Trophoblast cell (in vitro differentiated cells and primary cell): ENCODE measurements around the gene CELF4.

ENCODE experiments used
- DNase-seq, 2 donors: peaks; one replicate each; pipeline ENCODE4 v3.0.0-alpha.2; 2016
- H2AFZ ChIP-seq: 2 replicates; pipeline ENCODE4 v1.6.1; 2013; ENCODE audit warnings: low read length, moderate library complexity, mild to moderate bottlenecking; ENCODE audit not compliant: insufficient read depth, poor library complexity
- H2AK5ac ChIP-seq: 2 replicates; pipeline ENCODE4 v1.6.1; 2013; ENCODE audit warnings: mild to moderate bottlenecking, low read length
- H2BK120ac ChIP-seq: 2 replicates; pipeline ENCODE4 v1.6.1; 2013; ENCODE audit warnings: low read length, mild to moderate bottlenecking, moderate library complexity; ENCODE audit not compliant: insufficient read depth, poor library complexity
- H2BK12ac ChIP-seq: 2 replicates; pipeline ENCODE4 v1.6.1; 2013; ENCODE audit warnings: mild to moderate bottlenecking, low read length, moderate library complexity
- H2BK5ac ChIP-seq: 2 replicates; pipeline ENCODE4 v1.6.1; 2013; ENCODE audit warnings: low read length, low read depth, moderate library complexity, mild to moderate bottlenecking; ENCODE audit not compliant: poor library complexity
- H3K14ac ChIP-seq: 2 replicates; pipeline ENCODE4 v1.6.1; 2013; ENCODE audit warnings: mild to moderate bottlenecking, low read length
- H3K18ac ChIP-seq: 2 replicates; pipeline ENCODE4 v1.6.1; 2013; ENCODE audit warnings: mild to moderate bottlenecking, low read length
- H3K23ac ChIP-seq: 2 replicates; pipeline ENCODE4 v1.6.1; 2013; ENCODE audit warnings: low read length
- H3K27ac ChIP-seq: 2 replicates; pipeline ENCODE4 v1.5.1; 2013; ENCODE audit warnings: low read depth, mild to moderate bottlenecking, inconsistent platforms, low read length, moderate library complexity
- H3K27me3 ChIP-seq: 2 replicates; pipeline ENCODE4 v1.6.1; 2013; ENCODE audit warnings: inconsistent platforms, mild to moderate bottlenecking, low read length, moderate library complexity; ENCODE audit not compliant: insufficient read depth
- H3K36me3 ChIP-seq, 2 experiments: 1 replicate in 1 of 2; 2 replicates in 1 of 2; pipeline ENCODE4 v1.6.1; 2013; ENCODE audit warnings: low read length in 2 of 2, mild to moderate bottlenecking in 2 of 2, moderate library complexity in 1 of 2; ENCODE audit not compliant: insufficient read depth in 2 of 2, control insufficient read depth in 1 of 2
- H3K4ac ChIP-seq: 2 replicates; pipeline ENCODE4 v1.6.1; 2013; ENCODE audit warnings: low read depth, mild to moderate bottlenecking, low read length, moderate library complexity
- H3K4me1 ChIP-seq, 2 experiments: 1 replicate in 1 of 2; 2 replicates in 1 of 2; pipeline ENCODE4 v1.6.1; 2013; ENCODE audit warnings: low read length in 2 of 2, mild to moderate bottlenecking in 2 of 2, moderate library complexity in 1 of 2; ENCODE audit not compliant: insufficient read depth in 2 of 2, control insufficient read depth in 1 of 2
- H3K4me2 ChIP-seq: 2 replicates; pipeline ENCODE4 v1.6.1; 2013; ENCODE audit warnings: inconsistent platforms, mild to moderate bottlenecking, low read length, moderate library complexity
- H3K4me3 ChIP-seq: 2 replicates; pipeline ENCODE4 v1.5.1; 2013; ENCODE audit warnings: mild to moderate bottlenecking, low read depth, low read length, inconsistent platforms
- H3K79me1 ChIP-seq: one replicate; pipeline ENCODE4 v1.6.1; 2013; ENCODE audit warnings: low read length
- H3K79me2 ChIP-seq: 2 replicates; pipeline ENCODE4 v1.6.1; 2013; ENCODE audit warnings: low read length, mild to moderate bottlenecking; ENCODE audit not compliant: control insufficient read depth, insufficient read depth, poor library complexity
- H3K9ac ChIP-seq: 2 replicates; pipeline ENCODE4 v1.6.1; 2013; ENCODE audit warnings: mild to moderate bottlenecking, low read length
- H3K9me3 ChIP-seq: 2 replicates; pipeline ENCODE4 v1.6.1; 2013; ENCODE audit warnings: low read depth, mild to moderate bottlenecking, control low read depth, inconsistent platforms, low read length; ENCODE audit not compliant: insufficient read depth
- H4K12ac ChIP-seq: 2 replicates; pipeline ENCODE4 v1.6.1; 2013; ENCODE audit warnings: low read depth, mild to moderate bottlenecking, low read length, moderate library complexity
- H4K8ac ChIP-seq: 2 replicates; pipeline ENCODE4 v1.6.1; 2013; ENCODE audit warnings: low read depth, mild to moderate bottlenecking, low read length, moderate library complexity
- H4K91ac ChIP-seq: one replicate; pipeline ENCODE4 v1.6.1; 2013; ENCODE audit warnings: low read depth, mild to moderate bottlenecking, low read length, moderate library complexity
- WGBS: extraction: QIAGEN DNeasy Blood & Tissue Kit; methylation state at CpG from one replicate; pipeline ENCODE4 v1.1.7; 2013; ENCODE audit warnings: missing lambda C conversion rate; ENCODE audit not compliant: insufficient read length, insufficient coverage; ENCODE audit errors: extremely low coverage; 5-methylcytosine and 5-hydroxymethylcytosine counted together

The CELF4 gene

GRCh38 chr18:37398248-37398920 is 167.2 kb downstream of the CELF4 start:
- Histone ChIP-seq H3K9ac (no peak overlapping the region), H2BK5ac (no peak overlapping the region), H3K18ac (no peak overlapping the region), H3K27me3 (peaks cover 7% of the 10 kb centered on the region), H3K27ac (no peak overlapping the region), H3K4ac (no peak overlapping the region), H3K23ac (no peak overlapping the region), H3K4me3 (no peak overlapping the region), H4K12ac (no peak overlapping the region), H3K79me2 (no peaks in the 10 kb centered on the region), H4K8ac (no peak overlapping the region), H3K4me1 (peaks cover 4 to 23% of the 10 kb centered on the region in 2 experiments), H4K91ac (no peak overlapping the region), H3K36me3 (no peaks in the 10 kb centered on the region), H3K4me2 (no peak overlapping the region), H2BK120ac (no peak overlapping the region), H2BK12ac (no peak overlapping the region), H3K14ac (no peak overlapping the region), H2AFZ (no peak overlapping the region), H3K9me3 (peaks cover 9% of the 10 kb centered on the region), H2AK5ac (no peak overlapping the region), H3K79me1 (peaks cover 1% of the 10 kb centered on the region)
- no CpG with 5 or more reads among the region's 14 CpGs for WGBS
- no peak for DNase-seq

GRCh38 chr18:37397814-37398213 is 167.8 kb downstream of the CELF4 start:
- Histone ChIP-seq H2AFZ (no peak overlapping the region), H3K79me1 (peaks cover 1% of the 10 kb centered on the region), H3K27ac (no peak overlapping the region), H3K4me1 (peaks cover 3 to 18% of the 10 kb centered on the region in 2 experiments), H4K8ac (no peak overlapping the region), H4K91ac (no peak overlapping the region), H3K9me3 (peaks cover 8% of the 10 kb centered on the region), H2BK12ac (no peak overlapping the region), H3K4ac (no peak overlapping the region), H3K4me2 (no peak overlapping the region), H3K23ac (no peak overlapping the region), H2AK5ac (no peak overlapping the region), H3K27me3 (peaks cover 13% of the 10 kb centered on the region), H3K79me2 (no peaks in the 10 kb centered on the region), H4K12ac (no peak overlapping the region), H2BK120ac (no peak overlapping the region), H2BK5ac (no peak overlapping the region), H3K4me3 (no peak overlapping the region), H3K14ac (no peak overlapping the region), H3K36me3 (no peaks in the 10 kb centered on the region), H3K18ac (no peak overlapping the region), H3K9ac (no peak overlapping the region)
- WGBS = no CpG with 5 or more reads among the region's 6 CpGs
- no peak for DNase-seq

- H3K27me3 ChIP-seq = peaks cover 15% of the 10 kb centered on the region
- no peak overlapping the region for H3K27ac ChIP-seq
- H3K14ac ChIP-seq = no peak overlapping the region
- H4K12ac ChIP-seq = no peak overlapping the region
- no peaks in the 10 kb centered on the region for H3K79me2 ChIP-seq
- no peak overlapping the region for H3K4ac ChIP-seq
- H3K18ac ChIP-seq = no peak overlapping the region
- H2AK5ac ChIP-seq = no peak overlapping the region
- H4K91ac ChIP-seq = no peak overlapping the region
- no peak overlapping the region for H2BK120ac ChIP-seq
- no peaks in the 10 kb centered on the region for H3K79me1 ChIP-seq
- H3K9me3 ChIP-seq = peaks cover 7% of the 10 kb centered on the region
- no peak overlapping the region for H3K4me2 ChIP-seq
- H3K4me1 ChIP-seq = peaks cover 0 to 15% of the 10 kb centered on the region in 2 experiments
- no peaks in the 10 kb centered on the region for H3K36me3 ChIP-seq
- H4K8ac ChIP-seq = no peak overlapping the region
- no CpG with 5 or more reads among the region's 5 CpGs for WGBS
- H3K9ac ChIP-seq = no peak overlapping the region
- no peak overlapping the region for H2BK12ac ChIP-seq
- no peak overlapping the region for H2AFZ ChIP-seq
- H2BK5ac ChIP-seq = no peak overlapping the region
- no peak overlapping the region for H3K23ac ChIP-seq
- DNase-seq = no peak
- H3K4me3 ChIP-seq = no peak overlapping the region
Measured at GRCh38 chr18:37396971-37397720, 168.5 kb downstream of the CELF4 start.

- Histone ChIP-seq H2AK5ac (no peak overlapping the region), H3K18ac (no peak overlapping the region), H3K4me3 (no peak overlapping the region), H3K9ac (no peak overlapping the region), H2BK5ac (no peak overlapping the region), H3K27ac (no peak overlapping the region), H3K4me2 (no peak overlapping the region), H2BK120ac (no peak overlapping the region), H3K79me2 (no peaks in the 10 kb centered on the region), H4K12ac (no peak overlapping the region), H3K79me1 (no peaks in the 10 kb centered on the region), H3K4me1 (peaks cover 0 to 15% of the 10 kb centered on the region in 2 experiments), H2AFZ (no peak overlapping the region), H3K36me3 (no peaks in the 10 kb centered on the region), H3K23ac (no peak overlapping the region), H3K27me3 (peaks cover 15% of the 10 kb centered on the region), H3K14ac (no peak overlapping the region), H4K8ac (no peak overlapping the region), H3K9me3 (peaks cover 11% of the 10 kb centered on the region), H3K4ac (no peak overlapping the region), H2BK12ac (no peak overlapping the region), H4K91ac (no peak overlapping the region)
- DNase-seq = no peak
- no CpG with 5 or more reads among the region's 4 CpGs for WGBS
Measured at GRCh38 chr18:37395631-37396030, 170.0 kb downstream of the CELF4 start.
